Measurements from ENCODE around the gene SERGEF.

The SERGEF gene

DNA sequence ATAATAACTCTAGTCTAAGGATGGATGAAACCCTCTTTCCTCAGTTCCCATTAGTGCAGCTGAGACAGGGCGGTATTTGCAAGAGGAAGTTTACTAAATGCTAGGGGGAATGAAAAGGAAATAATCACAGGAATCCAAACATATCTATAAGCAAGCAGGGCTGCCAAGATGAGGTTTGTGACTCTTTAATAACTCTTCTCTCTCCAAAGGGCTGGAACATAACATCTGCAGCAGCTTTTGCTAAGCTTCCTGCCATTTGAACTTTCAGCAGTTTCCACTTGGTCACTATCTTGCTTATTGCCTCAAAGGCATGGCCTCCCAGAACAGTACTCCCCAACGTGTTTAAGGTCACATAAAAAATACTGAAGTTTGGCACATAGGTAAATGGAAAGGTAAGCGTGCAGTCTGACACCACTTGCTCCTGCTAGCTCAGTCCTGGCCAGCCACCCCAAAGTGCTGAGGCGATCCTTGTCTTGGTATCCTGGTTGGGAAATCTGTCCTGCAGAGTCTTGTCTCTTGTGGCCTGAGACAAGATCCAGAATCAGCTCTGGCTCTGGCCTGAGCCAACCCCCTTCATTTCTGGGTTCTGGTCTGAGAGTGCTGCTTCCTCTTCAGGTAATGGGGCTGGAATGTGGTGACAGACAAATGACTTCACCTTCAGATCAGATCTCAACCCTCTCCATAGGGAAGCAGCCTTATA, 196.5 kb downstream of the SERGEF start:
- FAIRE-seq, result no peak
- no peak for TF ChIP-seq TAF1 (IDR thresholded peaks at IDR 0.05; ENCODE audit: low read depth, low read length)
- TF ChIP-seq POLR2A (IDR thresholded peaks at IDR 0.05; ENCODE audit: low read depth, low read length), result no peak
- no peak for TF ChIP-seq SPI1 (IDR thresholded peaks at IDR 0.05; ENCODE audit: low read depth, low read length)
- TF ChIP-seq POU2F2 (IDR thresholded peaks at IDR 0.05; ENCODE audit: low read depth, low read length), result no peak
- no peak for TF ChIP-seq POLR2AphosphoS5 (IDR thresholded peaks at IDR 0.05; ENCODE audit: low read depth, low read length)
- TF ChIP-seq PAX5 (IDR thresholded peaks at IDR 0.05; ENCODE audit: insufficient read depth, low read length, severe bottlenecking), result no peak
- no peak for DNase-seq (ENCODE audit: insufficient read length, low spot score)

DNA sequence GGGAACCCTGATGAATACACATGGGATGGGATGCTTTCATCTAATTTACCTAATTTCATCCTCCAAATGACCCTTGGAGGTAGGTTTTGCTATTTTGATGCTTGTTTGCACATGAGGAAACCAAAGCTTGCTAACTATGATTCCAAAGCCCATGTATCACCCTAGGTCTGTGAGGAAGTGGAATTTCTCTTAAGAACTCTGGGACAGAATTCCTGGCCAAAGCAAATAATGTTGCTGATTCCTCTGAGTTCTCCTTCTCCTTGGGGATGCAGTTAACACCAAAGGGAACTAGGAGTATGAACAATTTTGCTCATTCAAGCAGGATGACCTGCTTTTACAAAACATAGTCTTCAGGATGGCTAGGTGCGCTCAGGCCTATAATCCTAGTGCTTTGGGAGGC, 198.3 kb downstream of the SERGEF start:
- TF ChIP-seq SPI1 (IDR thresholded peaks at IDR 0.05; ENCODE audit: low read depth, low read length) (no peak), TAF1 (IDR thresholded peaks at IDR 0.05; ENCODE audit: low read depth, low read length) (no peak), POLR2AphosphoS5 (IDR thresholded peaks at IDR 0.05; ENCODE audit: low read depth, low read length) (no peak), POLR2A (IDR thresholded peaks at IDR 0.05; ENCODE audit: low read depth, low read length) (no peak), POU2F2 (IDR thresholded peaks at IDR 0.05; ENCODE audit: low read depth, low read length) (no peak), PAX5 (IDR thresholded peaks at IDR 0.05; ENCODE audit: insufficient read depth, low read length, severe bottlenecking) (no peak)
- FAIRE-seq (no peak), DNase-seq (ENCODE audit: insufficient read length, low spot score) (no peak)

DNA sequence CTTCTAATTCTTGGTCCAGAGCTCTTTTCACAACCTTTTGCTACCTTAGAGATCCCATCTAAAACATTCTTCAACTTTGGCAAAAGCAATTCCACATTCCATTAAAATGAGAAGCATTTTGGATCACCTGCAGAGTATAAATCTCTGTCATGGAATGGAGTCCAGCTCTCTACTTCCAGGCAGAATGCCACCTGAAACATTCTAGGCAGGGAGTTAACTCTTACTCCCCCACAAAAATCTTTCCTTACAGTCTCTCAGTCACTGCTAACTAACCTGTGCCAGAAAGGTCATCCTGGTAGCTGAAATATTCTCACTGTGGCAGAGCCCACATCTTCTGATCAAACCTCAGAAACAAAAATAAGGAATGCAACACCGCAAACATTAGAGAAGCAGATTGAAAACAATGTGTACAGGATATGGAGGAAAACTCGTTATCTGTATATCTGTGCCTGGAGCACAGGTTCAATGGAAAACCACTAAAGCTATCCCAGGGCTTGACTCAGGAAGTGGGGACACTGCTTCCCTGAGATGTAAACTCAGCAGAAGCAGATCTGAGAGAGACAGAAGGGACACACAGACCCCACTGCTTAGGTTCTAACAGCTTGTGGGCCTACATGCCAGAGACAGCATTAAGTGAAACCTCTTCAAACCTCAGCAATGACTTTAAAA, 199.3 kb downstream of the SERGEF start:
- FAIRE-seq, result no peak
- no peak for DNase-seq (ENCODE audit: insufficient read length, low spot score)
- TF ChIP-seq SPI1 (IDR thresholded peaks at IDR 0.05; ENCODE audit: low read depth, low read length), result no peak
- TF ChIP-seq POLR2AphosphoS5 (IDR thresholded peaks at IDR 0.05; ENCODE audit: low read depth, low read length), result no peak
- no peak for TF ChIP-seq POU2F2 (IDR thresholded peaks at IDR 0.05; ENCODE audit: low read depth, low read length)
- no peak for TF ChIP-seq PAX5 (IDR thresholded peaks at IDR 0.05; ENCODE audit: insufficient read depth, low read length, severe bottlenecking)
- TF ChIP-seq POLR2A (IDR thresholded peaks at IDR 0.05; ENCODE audit: low read depth, low read length), result no peak
- no peak for TF ChIP-seq TAF1 (IDR thresholded peaks at IDR 0.05; ENCODE audit: low read depth, low read length)

DNA sequence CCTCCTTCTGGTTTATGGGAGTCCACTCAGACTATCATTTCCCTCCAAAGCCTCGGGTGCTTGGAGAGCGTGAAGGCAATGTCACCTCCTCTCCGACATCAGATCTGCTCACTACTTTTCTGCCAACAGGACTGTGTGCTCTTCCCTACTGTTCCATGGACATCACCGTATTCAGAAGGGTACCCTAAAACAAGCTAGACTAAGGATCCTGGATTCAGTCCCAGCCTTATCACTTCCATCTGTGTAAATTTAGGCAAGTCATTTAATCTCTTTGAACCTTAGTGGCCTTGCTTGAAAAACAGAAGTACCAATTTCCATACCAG, 200.0 kb downstream of the SERGEF start:
- FAIRE-seq (no peak), DNase-seq (ENCODE audit: insufficient read length, low spot score) (no peak)
- TF ChIP-seq SPI1 (IDR thresholded peaks at IDR 0.05; ENCODE audit: low read depth, low read length) (no peak), POLR2AphosphoS5 (IDR thresholded peaks at IDR 0.05; ENCODE audit: low read depth, low read length) (no peak), PAX5 (IDR thresholded peaks at IDR 0.05; ENCODE audit: insufficient read depth, low read length, severe bottlenecking) (no peak), POU2F2 (IDR thresholded peaks at IDR 0.05; ENCODE audit: low read depth, low read length) (no peak), TAF1 (IDR thresholded peaks at IDR 0.05; ENCODE audit: low read depth, low read length) (no peak), POLR2A (IDR thresholded peaks at IDR 0.05; ENCODE audit: low read depth, low read length) (no peak)

DNA sequence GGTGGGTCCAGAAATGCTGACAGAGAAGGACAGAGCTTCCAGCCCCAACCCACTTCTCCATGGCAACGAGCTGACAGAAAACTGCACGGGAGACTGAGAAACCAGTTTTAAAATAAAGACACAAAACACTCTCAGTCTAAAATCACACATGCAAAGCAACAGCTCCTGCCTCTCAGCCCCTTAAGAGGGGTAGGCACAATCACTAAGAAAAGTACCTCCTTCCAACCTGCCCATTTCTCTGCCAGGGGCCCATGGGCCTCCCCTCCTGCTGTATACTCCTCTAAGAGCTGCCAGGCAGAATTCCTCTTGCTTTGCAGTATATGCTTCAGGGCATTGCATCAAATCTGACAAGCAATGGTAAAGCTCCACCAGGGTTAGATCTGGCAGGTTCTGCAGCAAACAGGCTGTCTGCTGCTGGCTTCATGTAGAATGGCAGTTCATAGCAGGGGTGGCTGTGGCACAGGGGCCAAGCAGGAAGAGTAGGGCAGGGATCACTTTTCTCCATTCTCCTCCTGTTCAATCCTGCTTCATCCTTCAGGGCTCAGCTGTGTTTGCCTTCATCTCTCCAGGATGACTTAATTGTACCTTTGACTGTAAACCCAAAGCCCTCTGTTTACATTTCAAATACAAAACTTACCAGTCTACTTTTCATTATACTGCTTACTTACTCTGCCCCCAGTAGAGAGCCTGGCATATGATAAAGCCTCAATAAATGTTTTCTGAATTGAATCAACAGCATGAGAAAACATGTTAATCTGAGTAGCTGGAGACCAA, 200.6 kb downstream of the SERGEF start:
- TF ChIP-seq POU2F2 (IDR thresholded peaks at IDR 0.05; ENCODE audit: low read depth, low read length) (no peak), SPI1 (IDR thresholded peaks at IDR 0.05; ENCODE audit: low read depth, low read length) (no peak), TAF1 (IDR thresholded peaks at IDR 0.05; ENCODE audit: low read depth, low read length) (no peak)
- DNase-seq (ENCODE audit: insufficient read length, low spot score), result no peak
- FAIRE-seq, result no peak

DNA sequence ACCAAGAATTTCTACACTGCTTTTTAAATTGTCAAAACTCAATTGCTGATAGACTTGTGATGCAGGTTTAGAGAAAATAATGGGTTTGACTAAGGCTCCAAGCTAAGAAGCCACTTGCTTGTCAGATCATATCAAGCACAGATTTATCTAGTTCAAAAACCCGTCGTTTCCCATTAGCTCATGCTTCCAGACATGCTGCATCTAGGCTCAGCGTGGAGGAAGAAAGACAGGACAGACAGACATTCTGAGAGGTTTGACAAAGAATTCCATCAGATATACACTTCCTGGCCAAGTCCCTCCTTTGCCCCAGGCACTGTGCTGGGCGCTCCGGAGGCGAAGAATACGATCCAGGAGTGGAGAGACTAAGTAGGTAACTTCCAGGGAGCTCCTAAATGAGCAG, 201.5 kb downstream of the SERGEF start:
- FAIRE-seq (no peak), DNase-seq (ENCODE audit: insufficient read length, low spot score) (no peak)
- TF ChIP-seq POLR2AphosphoS5 (IDR thresholded peaks at IDR 0.05; ENCODE audit: low read depth, low read length), result no peak
- TF ChIP-seq PAX5 (IDR thresholded peaks at IDR 0.05; ENCODE audit: insufficient read depth, low read length, severe bottlenecking), result no peak
- no peak for TF ChIP-seq SPI1 (IDR thresholded peaks at IDR 0.05; ENCODE audit: low read depth, low read length)
- TF ChIP-seq POU2F2 (IDR thresholded peaks at IDR 0.05; ENCODE audit: low read depth, low read length), result no peak
- TF ChIP-seq TAF1 (IDR thresholded peaks at IDR 0.05; ENCODE audit: low read depth, low read length), result no peak
- TF ChIP-seq POLR2A (IDR thresholded peaks at IDR 0.05; ENCODE audit: low read depth, low read length), result no peak

DNA sequence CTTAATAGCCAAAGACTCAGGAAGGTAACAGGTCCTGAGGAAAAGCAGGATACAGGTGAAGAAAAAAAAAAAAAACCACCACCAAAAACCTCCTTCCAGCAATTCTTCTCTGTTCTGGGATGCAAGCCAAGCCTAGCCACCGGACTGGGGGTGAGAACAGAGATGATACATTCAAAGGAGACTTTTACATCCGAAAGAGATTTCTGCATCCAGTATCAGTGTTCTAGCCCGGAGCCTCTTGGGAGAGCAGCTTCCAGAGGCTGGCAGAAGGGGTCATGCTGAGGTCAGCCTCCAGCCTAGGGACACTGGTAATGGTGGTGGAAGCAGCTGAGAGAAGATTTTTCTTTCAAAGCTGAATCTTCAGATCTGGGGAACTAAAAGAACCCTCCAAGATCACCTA, 202.1 kb downstream of the SERGEF start:
- FAIRE-seq (no peak), DNase-seq (ENCODE audit: insufficient read length, low spot score) (no peak)
- TF ChIP-seq POU2F2 (IDR thresholded peaks at IDR 0.05; ENCODE audit: low read depth, low read length) (no peak), POLR2AphosphoS5 (IDR thresholded peaks at IDR 0.05; ENCODE audit: low read depth, low read length) (no peak)

DNA sequence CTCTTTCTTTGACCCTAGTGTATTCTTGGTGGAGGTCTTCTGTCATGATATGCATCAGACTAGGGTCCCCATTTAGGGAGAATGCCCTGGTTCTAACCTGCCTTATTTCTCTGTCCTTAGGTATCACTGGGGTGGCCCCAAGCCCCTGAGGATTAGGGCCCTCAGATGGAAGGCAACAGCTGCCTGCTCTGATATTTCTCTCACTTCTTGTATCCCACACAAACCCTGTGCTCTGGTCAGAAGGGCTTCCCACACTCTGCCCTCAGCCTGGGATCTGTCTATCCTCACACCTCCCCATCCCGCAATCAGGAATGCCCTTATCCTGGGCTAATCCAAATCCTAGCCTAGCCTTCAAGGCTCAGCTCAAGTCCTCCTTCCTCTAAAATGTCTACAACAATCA, 202.8 kb downstream of the SERGEF start:
- FAIRE-seq (no peak), DNase-seq (ENCODE audit: insufficient read length, low spot score) (no peak)
- TF ChIP-seq PAX5 (IDR thresholded peaks at IDR 0.05; ENCODE audit: insufficient read depth, low read length, severe bottlenecking), result no peak
- TF ChIP-seq POLR2AphosphoS5 (IDR thresholded peaks at IDR 0.05; ENCODE audit: low read depth, low read length), result no peak
- TF ChIP-seq POU2F2 (IDR thresholded peaks at IDR 0.05; ENCODE audit: low read depth, low read length), result no peak
- no peak for TF ChIP-seq SPI1 (IDR thresholded peaks at IDR 0.05; ENCODE audit: low read depth, low read length)
- TF ChIP-seq POLR2A (IDR thresholded peaks at IDR 0.05; ENCODE audit: low read depth, low read length), result no peak
- no peak for TF ChIP-seq TAF1 (IDR thresholded peaks at IDR 0.05; ENCODE audit: low read depth, low read length)

DNA sequence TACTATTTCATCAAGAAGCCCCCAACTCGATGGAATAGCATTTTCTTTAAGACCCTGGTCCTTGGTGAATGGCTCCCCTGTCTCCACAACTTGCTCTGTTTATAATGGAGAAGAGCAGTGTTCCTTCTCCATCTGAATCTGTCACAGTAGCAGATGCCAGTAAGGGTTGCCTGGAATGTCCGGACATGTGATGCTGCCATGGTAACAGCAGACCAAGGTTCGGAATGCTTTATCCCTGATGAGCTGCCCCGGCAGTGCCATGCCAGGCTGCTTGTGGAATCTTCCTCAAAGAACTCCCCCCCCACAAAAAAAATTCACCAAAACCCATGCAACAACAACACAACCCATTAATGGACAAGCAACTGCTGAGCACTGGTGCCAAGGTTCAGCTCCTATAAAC, 205.8 kb downstream of the SERGEF start:
- DNase-seq (ENCODE audit: insufficient read length, low spot score) (no peak), FAIRE-seq (no peak)
- TF ChIP-seq TAF1 (IDR thresholded peaks at IDR 0.05; ENCODE audit: low read depth, low read length), result no peak
- no peak for TF ChIP-seq POU2F2 (IDR thresholded peaks at IDR 0.05; ENCODE audit: low read depth, low read length)
- TF ChIP-seq SPI1 (IDR thresholded peaks at IDR 0.05; ENCODE audit: low read depth, low read length), result no peak
- TF ChIP-seq POLR2AphosphoS5 (IDR thresholded peaks at IDR 0.05; ENCODE audit: low read depth, low read length), result no peak
- TF ChIP-seq POLR2A (IDR thresholded peaks at IDR 0.05; ENCODE audit: low read depth, low read length), result no peak
- TF ChIP-seq PAX5 (IDR thresholded peaks at IDR 0.05; ENCODE audit: insufficient read depth, low read length, severe bottlenecking), result no peak
